SK-N-SH (cell line): ENCODE measurements around the gene BBIP1. TPM values are rescaled to one million over a fixed set of nuclear protein-coding genes. Genes with fewer than 3 reads are reported as not detected.

ENCODE experiments used
- CTCF ChIA-PET: fragments of 300-600, 350-600 bp; formaldehyde crosslinking; extraction: SDS; loops from one replicate; lab custom pipeline; 2021; lab: Yijun Ruan, JAX
- POLR2A ChIA-PET: fragments of 350-600 bp; sonication (Branson Sonifier 250); formaldehyde crosslinking; extraction: SDS; loops from one replicate; lab custom pipeline; 2020; ENCODE audit warnings: antibody characterized with exemption, inconsistent platforms; lab: Yijun Ruan, JAX
- DNase-seq: peaks from one replicate; pipeline ENCODE4 v3.0.0; 2012
- H2AFZ ChIP-seq: fragments of 200-600 bp; sonication (generic); 2 replicates; pipeline ENCODE4 v1.8.1; 2016; ENCODE audit warnings: antibody characterized with exemption, mild to moderate bottlenecking, low read depth
- H3F3A ChIP-seq: fragments of 200-600 bp; sonication (generic); replicated peaks from 2 replicates; pipeline ENCODE3; 2016; ENCODE audit warnings: antibody characterized with exemption, mild to moderate bottlenecking; ENCODE audit not compliant: insufficient read depth
- H3K27ac ChIP-seq, 2 experiments: fragments of 200-500 bp in 1 of 2; fragments of 200-600 bp in 1 of 2; sonication (Bioruptor generic) in 1 of 2; sonication (generic), shearing (Covaris generic) in 1 of 2; 2 replicates each; pipeline versions ENCODE4 v1.5.1 to v1.6.1; 2014 to 2016; ENCODE audit warnings: low read depth in 2 of 2, inconsistent platforms in 1 of 2, low read length in 1 of 2, mild to moderate bottlenecking in 1 of 2, mixed read lengths in 1 of 2
- H3K27me3 ChIP-seq: fragments of 200-600 bp; sonication (generic), shearing (Covaris generic); 2 replicates; pipeline ENCODE4 v1.6.1; 2016; ENCODE audit warnings: mixed run types; ENCODE audit not compliant: insufficient read depth
- H3K36me3 ChIP-seq, 2 experiments: fragments of 200-500 bp in 1 of 2; fragments of 200-600 bp in 1 of 2; sonication (Bioruptor generic) in 1 of 2; sonication (generic) in 1 of 2; replicated peaks in 1 of 2; 2 replicates each; pipeline versions ENCODE3 to v1.5.1; 2014 to 2016; ENCODE audit warnings: low read length in 1 of 2, mild to moderate bottlenecking in 1 of 2; ENCODE audit not compliant: insufficient read depth in 2 of 2, control insufficient read depth in 1 of 2
- H3K4me1 ChIP-seq, 2 experiments: fragments of 200-500 bp in 1 of 2; fragments of 200-600 bp in 1 of 2; sonication (Bioruptor generic) in 1 of 2; sonication (generic), shearing (Covaris generic) in 1 of 2; 2 replicates each; pipeline versions ENCODE4 v1.5.1 to v1.6.1; 2014 to 2016; ENCODE audit warnings: low read depth in 1 of 2, low read length in 1 of 2, mixed run types in 1 of 2; ENCODE audit not compliant: insufficient read depth in 2 of 2, control insufficient read depth in 1 of 2
- H3K4me2 ChIP-seq: fragments of 200-600 bp; sonication (generic), shearing (Covaris generic); 2 replicates; pipeline ENCODE4 v1.6.1; 2017; ENCODE audit warnings: mixed run types
- H3K4me3 ChIP-seq, 2 experiments: fragments of 200-500 bp in 1 of 2; fragments of 200-600 bp in 1 of 2; sonication (Bioruptor generic) in 1 of 2; sonication (generic), shearing (Covaris generic) in 1 of 2; 2 replicates each; pipeline versions ENCODE4 v1.5.1 to v1.8.1; 2014 to 2016; ENCODE audit warnings: low read depth in 2 of 2, inconsistent platforms in 1 of 2, low read length in 1 of 2, mild to moderate bottlenecking in 1 of 2, mixed read lengths in 1 of 2, moderate library complexity in 1 of 2
- H3K79me2 ChIP-seq: fragments of 200-600 bp; sonication (generic); 2 replicates; pipeline ENCODE4 v1.8.1; 2017; ENCODE audit warnings: mild to moderate bottlenecking; ENCODE audit not compliant: insufficient read depth
- H3K9ac ChIP-seq: fragments of 200-600 bp; sonication (generic); 2 replicates; pipeline ENCODE4 v1.6.1; 2017; ENCODE audit warnings: mixed run types
- H3K9me2 ChIP-seq: fragments of 200-600 bp; sonication (generic); 2 replicates; pipeline ENCODE4 v1.6.1; 2017; ENCODE audit warnings: mixed run types
- H3K9me3 ChIP-seq: fragments of 200-600 bp; sonication (generic); 2 replicates; pipeline ENCODE4 v1.6.1; 2017; ENCODE audit warnings: mixed run types, mild to moderate bottlenecking, moderate library complexity
- H4K20me1 ChIP-seq: fragments of 200-600 bp; sonication (generic); 2 replicates; pipeline ENCODE4 v1.6.1; 2017; ENCODE audit warnings: mild to moderate bottlenecking, mixed run types; ENCODE audit not compliant: insufficient read depth
- FOXJ3 ChIP-seq: sonication (generic); formaldehyde crosslinking; IDR thresholded peaks from 2 replicates; pipeline ENCODE4 v1.5.1; 2020; ENCODE audit warnings: mild to moderate bottlenecking, missing genetic modification reagents
- FOXM1 ChIP-seq: IDR thresholded peaks from 2 replicates; pipeline ENCODE4 v1.4.0; 2012; ENCODE audit warnings: low read depth, mild to moderate bottlenecking
- GABPA ChIP-seq: IDR thresholded peaks from 2 replicates; pipeline ENCODE4 v1.4.0; 2012; ENCODE audit warnings: low read depth, mild to moderate bottlenecking
- JUND ChIP-seq: IDR thresholded peaks from 2 replicates; pipeline ENCODE4 v1.4.0; 2012
- NFIC ChIP-seq: IDR thresholded peaks from 2 replicates; pipeline ENCODE4 v1.4.0; 2012; ENCODE audit warnings: borderline replicate concordance
- NRF1 ChIP-seq: IDR thresholded peaks from 2 replicates; pipeline ENCODE4 v1.6.1; 2012; ENCODE audit warnings: low read depth, mild to moderate bottlenecking, low read length
- POLR2AphosphoS5 ChIP-seq: IDR thresholded peaks from 2 replicates; pipeline ENCODE4 v1.6.1; 2012; ENCODE audit warnings: low read depth, low read length
- RFX5 ChIP-seq: IDR thresholded peaks from 2 replicates; pipeline ENCODE4 v1.6.1; 2012; ENCODE audit warnings: mild to moderate bottlenecking, improper control_type of control experiment, low read length
- RXRA ChIP-seq: IDR thresholded peaks from 2 replicates; pipeline ENCODE4 v1.4.0; 2012; ENCODE audit warnings: low read depth, mild to moderate bottlenecking, borderline replicate concordance
- TAF1 ChIP-seq: IDR thresholded peaks from 2 replicates; pipeline ENCODE4 v1.6.1; 2012; ENCODE audit warnings: low read depth, mild to moderate bottlenecking, low read length, moderate library complexity, borderline replicate concordance
- TCF12 ChIP-seq: IDR thresholded peaks from 2 replicates; pipeline ENCODE4 v1.4.0; 2012
- YY1 ChIP-seq: IDR thresholded peaks from 2 replicates; pipeline ENCODE4 v1.4.0; 2012; ENCODE audit warnings: low read depth, mild to moderate bottlenecking
- WGBS: methylation state at CpG from one replicate; pipeline ENCODE4 v1.1.6; 2017; ENCODE audit warnings: low lambda C conversion rate; 5-methylcytosine and 5-hydroxymethylcytosine counted together
- polyA plus RNA-seq, 3 experiments: library from polyadenylated mRNA; depleted of rRNA; stranded (reverse); fragments of >200 nt; gene quantifications; 2 replicates each; pipeline ENCODE4 v1.2.3, GENCODE V29; 2012
- TF ChIP-seq, protein P1 (sequence below): fragments of 150-350 bp; IDR thresholded peaks from 2 replicates; pipeline ENCODE4 v1.6.1; 2017; ENCODE audit warnings: antibody characterized with exemption, low read length, low read depth, borderline replicate concordance
- TF ChIP-seq, protein P2 (sequence below): fragments of 200-600 bp; sonication (generic); IDR thresholded peaks from 2 replicates; pipeline ENCODE4 v1.6.1; 2017; ENCODE audit warnings: antibody characterized with exemption, mild to moderate bottlenecking, moderate library complexity
- TF ChIP-seq, protein P3 (sequence below): IDR thresholded peaks from 2 replicates; pipeline ENCODE4 v1.4.0; 2012; ENCODE audit warnings: low read depth, borderline replicate concordance
- TF ChIP-seq, protein P4 (sequence below): IDR thresholded peaks from 2 replicates; pipeline ENCODE4 v1.4.0; 2012; ENCODE audit warnings: low read depth
- TF ChIP-seq, protein P5 (sequence below): IDR thresholded peaks from 2 replicates; pipeline ENCODE4 v1.4.0; 2012; ENCODE audit warnings: low read depth, borderline replicate concordance

The BBIP1 gene
- polyA plus RNA-seq, 1 of the 3 experiments (the other 2 are of a cell fraction), result 16.2 TPM

DNA sequence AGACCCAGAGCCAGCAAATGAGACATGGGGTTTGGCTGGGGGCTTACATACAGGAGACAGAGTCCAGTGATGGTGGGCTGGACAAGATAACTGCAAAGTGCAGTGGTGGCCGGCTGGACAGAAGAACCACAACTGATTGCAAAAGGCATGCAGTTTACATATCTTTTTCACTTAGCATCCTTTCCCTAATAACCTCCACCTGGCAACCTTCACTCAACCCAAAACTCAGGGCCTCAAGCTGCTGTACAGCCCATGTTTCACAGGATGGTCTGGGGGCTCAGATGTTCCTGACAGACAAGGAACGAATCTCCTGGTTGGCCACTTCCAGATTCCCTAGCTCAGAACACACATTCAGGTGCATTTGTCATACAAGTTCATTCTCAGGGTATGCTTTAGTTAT lies 55.0 kb downstream of the BBIP1 start:
- POLR2A ChIA-PET, result no interaction called here
- Histone ChIP-seq H3K4me2 (no peak overlapping the region), H3K4me1 (peaks cover 0 to 33% of the 10 kb centered on the region in 2 experiments; a peak in 2 of 4 replicates)
- TF ChIP-seq, protein P1, sequence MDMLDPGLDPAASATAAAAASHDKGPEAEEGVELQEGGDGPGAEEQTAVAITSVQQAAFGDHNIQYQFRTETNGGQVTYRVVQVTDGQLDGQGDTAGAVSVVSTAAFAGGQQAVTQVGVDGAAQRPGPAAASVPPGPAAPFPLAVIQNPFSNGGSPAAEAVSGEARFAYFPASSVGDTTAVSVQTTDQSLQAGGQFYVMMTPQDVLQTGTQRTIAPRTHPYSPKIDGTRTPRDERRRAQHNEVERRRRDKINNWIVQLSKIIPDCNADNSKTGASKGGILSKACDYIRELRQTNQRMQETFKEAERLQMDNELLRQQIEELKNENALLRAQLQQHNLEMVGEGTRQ, result no peak
- no peak for TF ChIP-seq YY1
- no peak for TF ChIP-seq POLR2AphosphoS5
- no peak for TF ChIP-seq FOXM1
- TF ChIP-seq, protein P2, sequence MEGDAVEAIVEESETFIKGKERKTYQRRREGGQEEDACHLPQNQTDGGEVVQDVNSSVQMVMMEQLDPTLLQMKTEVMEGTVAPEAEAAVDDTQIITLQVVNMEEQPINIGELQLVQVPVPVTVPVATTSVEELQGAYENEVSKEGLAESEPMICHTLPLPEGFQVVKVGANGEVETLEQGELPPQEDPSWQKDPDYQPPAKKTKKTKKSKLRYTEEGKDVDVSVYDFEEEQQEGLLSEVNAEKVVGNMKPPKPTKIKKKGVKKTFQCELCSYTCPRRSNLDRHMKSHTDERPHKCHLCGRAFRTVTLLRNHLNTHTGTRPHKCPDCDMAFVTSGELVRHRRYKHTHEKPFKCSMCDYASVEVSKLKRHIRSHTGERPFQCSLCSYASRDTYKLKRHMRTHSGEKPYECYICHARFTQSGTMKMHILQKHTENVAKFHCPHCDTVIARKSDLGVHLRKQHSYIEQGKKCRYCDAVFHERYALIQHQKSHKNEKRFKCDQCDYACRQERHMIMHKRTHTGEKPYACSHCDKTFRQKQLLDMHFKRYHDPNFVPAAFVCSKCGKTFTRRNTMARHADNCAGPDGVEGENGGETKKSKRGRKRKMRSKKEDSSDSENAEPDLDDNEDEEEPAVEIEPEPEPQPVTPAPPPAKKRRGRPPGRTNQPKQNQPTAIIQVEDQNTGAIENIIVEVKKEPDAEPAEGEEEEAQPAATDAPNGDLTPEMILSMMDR, result no peak
- TF ChIP-seq NRF1, result no peak
- TF ChIP-seq NFIC, result no peak
- no peak for TF ChIP-seq FOXJ3 (CRISPR knock-in tag)
- TF ChIP-seq, protein P3, sequence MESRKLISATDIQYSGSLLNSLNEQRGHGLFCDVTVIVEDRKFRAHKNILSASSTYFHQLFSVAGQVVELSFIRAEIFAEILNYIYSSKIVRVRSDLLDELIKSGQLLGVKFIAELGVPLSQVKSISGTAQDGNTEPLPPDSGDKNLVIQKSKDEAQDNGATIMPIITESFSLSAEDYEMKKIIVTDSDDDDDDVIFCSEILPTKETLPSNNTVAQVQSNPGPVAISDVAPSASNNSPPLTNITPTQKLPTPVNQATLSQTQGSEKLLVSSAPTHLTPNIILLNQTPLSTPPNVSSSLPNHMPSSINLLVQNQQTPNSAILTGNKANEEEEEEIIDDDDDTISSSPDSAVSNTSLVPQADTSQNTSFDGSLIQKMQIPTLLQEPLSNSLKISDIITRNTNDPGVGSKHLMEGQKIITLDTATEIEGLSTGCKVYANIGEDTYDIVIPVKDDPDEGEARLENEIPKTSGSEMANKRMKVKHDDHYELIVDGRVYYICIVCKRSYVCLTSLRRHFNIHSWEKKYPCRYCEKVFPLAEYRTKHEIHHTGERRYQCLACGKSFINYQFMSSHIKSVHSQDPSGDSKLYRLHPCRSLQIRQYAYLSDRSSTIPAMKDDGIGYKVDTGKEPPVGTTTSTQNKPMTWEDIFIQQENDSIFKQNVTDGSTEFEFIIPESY, result no peak
- TF ChIP-seq, protein P4, sequence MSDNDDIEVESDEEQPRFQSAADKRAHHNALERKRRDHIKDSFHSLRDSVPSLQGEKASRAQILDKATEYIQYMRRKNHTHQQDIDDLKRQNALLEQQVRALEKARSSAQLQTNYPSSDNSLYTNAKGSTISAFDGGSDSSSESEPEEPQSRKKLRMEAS, result no peak
- TF ChIP-seq, protein P5, sequence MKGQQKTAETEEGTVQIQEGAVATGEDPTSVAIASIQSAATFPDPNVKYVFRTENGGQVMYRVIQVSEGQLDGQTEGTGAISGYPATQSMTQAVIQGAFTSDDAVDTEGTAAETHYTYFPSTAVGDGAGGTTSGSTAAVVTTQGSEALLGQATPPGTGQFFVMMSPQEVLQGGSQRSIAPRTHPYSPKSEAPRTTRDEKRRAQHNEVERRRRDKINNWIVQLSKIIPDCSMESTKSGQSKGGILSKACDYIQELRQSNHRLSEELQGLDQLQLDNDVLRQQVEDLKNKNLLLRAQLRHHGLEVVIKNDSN, result no peak
- TF ChIP-seq GABPA, result no peak
- TF ChIP-seq RFX5, result no peak
- no peak for TF ChIP-seq TCF12
- TF ChIP-seq TAF1, result no peak
- no peak for TF ChIP-seq JUND
- no peak for TF ChIP-seq RXRA
- TF ChIP-seq, all 33 proteins: peak for 0
- CTCF ChIA-PET, result interaction anchor here (1.3 kb wide), 1 partner anchor 118 kb away, joined by 4 read pairs; no protein-coding TSS in a partner anchor
- Histone ChIP-seq H3K4me3 (no peak overlapping the region), H3K36me3 (no peaks in the 10 kb centered on the region), H3K79me2 (no peaks in the 10 kb centered on the region), H3K9me3 (no peaks in the 10 kb centered on the region), H3K27me3 (no peaks in the 10 kb centered on the region), H4K20me1 (no peaks in the 10 kb centered on the region), H3F3A (no peaks in the 10 kb centered on the region), H2AFZ (no peak overlapping the region), H3K9me2 (no peaks in the 10 kb centered on the region), H3K27ac (no peak overlapping the region), H3K9ac (no peak overlapping the region)
- whole genome bisulfite sequencing, result 82% methylated on average over 2 of the region's 2 CpGs
- no peak for DNase-seq
